Activated naive CD4-positive, alpha-beta T cell treated with anti-CD3 and anti-CD28 coated beads, Interleukin-2, amount 10 ng/mL, durations not matched to agents 7 days and 5 days (primary cell): ENCODE data around the gene CCDC141.
"Not testable (repeated sequence)": the region's sequence is repeated elsewhere in the genome, so short reads cannot be mapped to it uniquely, and the experiment has no call there.

Experiments
- CTCF ChIA-PET: fragments of 350-600 bp; sonication (Branson Sonifier 250); formaldehyde crosslinking; loops from one replicate; lab custom pipeline; 2021; ENCODE audit warnings: antibody characterized with exemption; lab: Charles Lee
- DNase-seq: peaks from one replicate; pipeline ENCODE4 v3.0.0-alpha.2; 2020
- H3K27ac Mint-ChIP-seq: one replicate; pipeline ENCODE4 v1.8.0; 2021; ENCODE audit warnings: mild to moderate bottlenecking, moderate library complexity, mixed read lengths
- H3K27me3 Mint-ChIP-seq: one replicate; pipeline ENCODE4 v1.8.0; 2021; ENCODE audit warnings: mild to moderate bottlenecking, mixed read lengths
- H3K36me3 Mint-ChIP-seq: one replicate; pipeline ENCODE4 v1.8.0; 2021; ENCODE audit warnings: mixed read lengths
- H3K4me1 Mint-ChIP-seq: one replicate; pipeline ENCODE4 v1.8.0; 2021; ENCODE audit warnings: mixed read lengths
- H3K4me3 Mint-ChIP-seq: one replicate; pipeline ENCODE4 v1.8.0; 2021; ENCODE audit warnings: mild to moderate bottlenecking, moderate library complexity, mixed read lengths
- H3K9me3 Mint-ChIP-seq: one replicate; pipeline ENCODE4 v1.8.0; 2021; ENCODE audit warnings: mixed read lengths

Gene CCDC141

DNA sequence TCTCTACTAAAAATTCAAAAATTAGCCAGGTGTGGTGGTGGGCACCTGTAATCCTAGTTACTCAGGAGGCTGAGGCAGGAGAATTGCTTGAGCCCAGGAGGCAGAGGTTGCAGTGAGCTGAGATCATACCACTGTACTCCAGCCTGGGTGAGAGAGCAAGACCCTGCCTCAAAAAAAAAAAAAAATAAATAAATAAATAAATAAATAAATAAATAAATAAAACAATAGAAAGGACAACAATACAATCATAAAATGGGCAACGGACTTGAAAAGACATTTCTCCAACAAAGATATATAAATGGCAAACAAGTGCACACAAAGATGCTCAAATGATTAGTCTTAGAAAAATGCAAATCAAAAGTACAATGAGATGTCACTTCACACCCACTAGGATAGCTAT is 60.5 kb downstream of the CCDC141 start:
- CTCF ChIA-PET, result interaction anchor here (0.6 kb wide), 1 partner anchor 945 kb away, joined by 3 read pairs; no protein-coding TSS in a partner anchor
- H3K36me3 Mint-ChIP-seq, result not testable (repeated sequence)

DNA sequence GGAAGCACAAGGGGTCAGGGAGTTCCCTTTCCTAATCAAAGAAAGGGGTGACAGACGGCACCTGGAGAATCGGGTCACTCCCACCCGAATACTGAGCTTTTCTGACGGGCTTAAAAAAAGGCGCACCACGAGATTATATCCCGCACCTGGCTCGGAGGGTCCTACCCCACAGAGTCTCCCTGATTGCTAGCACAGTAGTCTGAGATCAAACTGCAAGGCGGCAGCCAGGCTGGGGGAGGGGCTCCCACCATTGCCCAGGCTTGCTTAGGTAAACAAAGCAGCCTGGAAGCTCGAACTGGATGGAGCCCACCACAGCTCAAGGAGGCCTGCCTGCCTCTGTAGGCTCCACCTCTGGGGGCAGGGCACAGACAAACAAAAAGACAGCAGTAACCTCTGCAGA is 67.3 kb downstream of the CCDC141 start:
- H3K36me3 Mint-ChIP-seq, H3K27ac Mint-ChIP-seq, CTCF ChIA-PET, H3K4me1 Mint-ChIP-seq, H3K4me3 Mint-ChIP-seq, DNase-seq, H3K9me3 Mint-ChIP-seq, H3K27me3 Mint-ChIP-seq: not testable (repeated sequence)

More for the DNA sequence above, 60.5 kb downstream of the CCDC141 start:
- H3K4me1 Mint-ChIP-seq, DNase-seq, H3K9me3 Mint-ChIP-seq, H3K27me3 Mint-ChIP-seq, H3K4me3 Mint-ChIP-seq, H3K27ac Mint-ChIP-seq: not testable (repeated sequence)

- no peaks in the 10 kb centered on the region for H3K9me3 Mint-ChIP-seq
- no peak overlapping the region for H3K27ac Mint-ChIP-seq
- CTCF ChIA-PET, result interaction anchor here (0.9 to 1.4 kb wide), 3 partner anchors 39 to 149 kb away, joined by 3 to 5 read pairs (median 3); no protein-coding TSS in a partner anchor
These were observed 69.1 kb downstream of the CCDC141 start for GRCh38 chr2:178980815-178981214.

GRCh38 chr2:178978667-178979066 is 71.3 kb downstream of the CCDC141 start:
- H3K27ac Mint-ChIP-seq, result no peak overlapping the region
- H3K36me3 Mint-ChIP-seq, result no peaks in the 10 kb centered on the region
- CTCF ChIA-PET, result no interaction called here
- no peak overlapping the region for H3K4me3 Mint-ChIP-seq
- no peaks in the 10 kb centered on the region for H3K27me3 Mint-ChIP-seq
- no peaks in the 10 kb centered on the region for H3K4me1 Mint-ChIP-seq
- DNase-seq, result no peak
- no peaks in the 10 kb centered on the region for H3K9me3 Mint-ChIP-seq

More at GRCh38 chr2:178980815-178981214, 69.1 kb downstream of the CCDC141 start:
- H3K36me3 Mint-ChIP-seq, result no peaks in the 10 kb centered on the region
- H3K4me3 Mint-ChIP-seq, result no peak overlapping the region
- H3K4me1 Mint-ChIP-seq, result no peaks in the 10 kb centered on the region
- no peaks in the 10 kb centered on the region for H3K27me3 Mint-ChIP-seq
- no peak for DNase-seq

DNA sequence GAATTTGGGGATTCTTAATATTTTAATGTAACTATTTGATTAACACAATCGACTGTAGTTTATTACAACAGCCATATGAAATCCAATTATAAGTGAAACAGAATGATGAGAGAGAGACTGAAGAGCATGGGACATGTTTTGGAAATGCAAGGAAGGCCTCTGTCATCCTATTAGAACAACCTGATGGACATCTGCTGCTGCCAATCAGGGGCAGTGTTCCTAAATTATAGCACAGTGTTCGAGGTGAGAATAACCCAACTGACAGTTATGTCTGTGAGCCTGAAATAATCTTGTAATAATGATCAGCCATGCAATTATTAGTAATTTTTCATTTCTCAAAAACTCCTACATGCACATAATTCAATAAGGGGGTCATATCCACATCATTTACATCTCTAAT is 73.6 kb downstream of the CCDC141 start:
- CTCF ChIA-PET, result no interaction called here
- Mint-ChIP-seq H3K36me3 (no peaks in the 10 kb centered on the region), H3K4me3 (no peak overlapping the region), H3K27ac (no peak overlapping the region), H3K9me3 (no peaks in the 10 kb centered on the region), H3K27me3 (no peaks in the 10 kb centered on the region), H3K4me1 (no peaks in the 10 kb centered on the region)
- no peak for DNase-seq

DNA sequence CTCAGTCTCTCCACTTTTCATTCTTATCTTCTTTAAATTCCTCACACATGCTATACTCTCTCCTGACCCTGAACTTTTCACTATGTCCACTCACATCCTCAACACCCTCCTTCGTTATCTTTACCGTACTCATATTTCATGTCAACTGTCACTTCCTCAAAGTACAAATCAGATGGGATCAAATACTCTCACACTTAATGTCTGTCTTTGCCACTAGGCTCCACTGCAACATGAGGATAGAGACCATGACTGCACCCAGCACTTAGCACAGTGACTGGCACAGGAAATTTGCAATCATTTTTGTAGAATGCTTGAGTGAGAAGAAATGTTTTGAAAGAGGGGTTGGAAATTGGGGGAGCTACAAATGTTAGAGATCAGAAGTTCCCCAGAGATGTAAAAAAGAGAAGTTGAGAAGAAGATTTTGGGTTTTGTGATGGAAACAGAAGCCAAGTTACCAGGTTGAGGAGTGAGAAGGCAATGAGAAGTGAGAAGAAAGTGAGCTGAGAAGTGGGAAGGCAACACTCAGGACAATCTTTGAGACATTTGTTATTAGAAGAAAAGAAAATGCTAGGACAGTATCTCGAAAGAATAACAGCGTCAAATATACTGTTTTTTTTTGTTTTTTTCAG is 87.0 kb downstream of the CCDC141 start:
- no peak overlapping the region for H3K27ac Mint-ChIP-seq
- no peaks in the 10 kb centered on the region for H3K36me3 Mint-ChIP-seq
- H3K4me3 Mint-ChIP-seq, result no peak overlapping the region

DNA sequence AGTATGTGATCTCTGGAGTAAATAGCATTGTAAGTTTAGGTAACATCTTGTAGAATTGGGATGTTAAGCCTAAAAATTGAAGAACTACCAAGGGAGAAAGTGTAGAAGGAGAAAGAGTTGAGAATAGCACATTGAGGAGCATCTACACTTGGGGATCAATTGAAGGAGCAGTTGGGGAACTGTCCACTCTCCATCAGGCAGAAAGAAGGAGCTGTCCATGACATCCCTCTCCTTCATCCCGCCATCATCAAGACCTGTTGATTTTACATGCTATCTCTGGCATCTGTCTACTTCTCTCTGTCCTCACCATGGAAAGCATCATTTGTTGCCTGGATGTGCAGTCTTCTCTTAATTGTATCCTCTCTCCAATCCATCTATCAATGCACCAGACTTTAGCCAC is 87.8 kb downstream of the CCDC141 start:
- Mint-ChIP-seq H3K27ac (no peak overlapping the region), H3K4me1 (no peaks in the 10 kb centered on the region), H3K36me3 (no peaks in the 10 kb centered on the region), H3K4me3 (no peak overlapping the region), H3K27me3 (no peaks in the 10 kb centered on the region), H3K9me3 (no peaks in the 10 kb centered on the region)
- CTCF ChIA-PET, result no interaction called here
- no peak for DNase-seq

More for the DNA sequence above, 87.0 kb downstream of the CCDC141 start:
- CTCF ChIA-PET, result interaction anchor here (0.6 kb wide), 1 partner anchor 164 kb away, joined by 3 read pairs; no protein-coding TSS in a partner anchor
- H3K9me3 Mint-ChIP-seq, result no peaks in the 10 kb centered on the region
- no peaks in the 10 kb centered on the region for H3K4me1 Mint-ChIP-seq
- H3K27me3 Mint-ChIP-seq, result no peaks in the 10 kb centered on the region
- DNase-seq, result no peak

DNA sequence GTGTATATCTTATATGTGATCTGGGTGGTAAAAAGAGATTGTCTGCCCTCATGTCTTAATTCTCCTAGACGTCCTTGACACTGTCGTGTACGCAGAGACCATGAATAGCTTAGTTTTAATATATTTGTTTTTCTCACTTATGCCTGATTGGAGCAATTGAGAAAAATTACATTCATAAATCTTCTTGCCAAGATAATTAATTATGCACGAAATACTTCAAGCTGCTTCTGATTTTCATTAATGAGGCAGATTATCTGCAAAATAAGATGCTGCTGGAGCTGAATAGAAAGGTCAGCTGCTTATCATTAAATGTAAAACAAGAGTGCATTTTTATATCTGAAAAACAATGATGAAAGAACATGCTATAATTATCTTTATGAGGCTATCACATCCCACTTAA is 95.9 kb downstream of the CCDC141 start:
- H3K9me3 Mint-ChIP-seq, result no peaks in the 10 kb centered on the region
- DNase-seq, result no peak
- H3K27ac Mint-ChIP-seq, result no peak overlapping the region
- no peaks in the 10 kb centered on the region for H3K36me3 Mint-ChIP-seq
- H3K4me1 Mint-ChIP-seq, result no peaks in the 10 kb centered on the region
- H3K27me3 Mint-ChIP-seq, result no peaks in the 10 kb centered on the region
- H3K4me3 Mint-ChIP-seq, result no peak overlapping the region
- CTCF ChIA-PET, result no interaction called here

DNA sequence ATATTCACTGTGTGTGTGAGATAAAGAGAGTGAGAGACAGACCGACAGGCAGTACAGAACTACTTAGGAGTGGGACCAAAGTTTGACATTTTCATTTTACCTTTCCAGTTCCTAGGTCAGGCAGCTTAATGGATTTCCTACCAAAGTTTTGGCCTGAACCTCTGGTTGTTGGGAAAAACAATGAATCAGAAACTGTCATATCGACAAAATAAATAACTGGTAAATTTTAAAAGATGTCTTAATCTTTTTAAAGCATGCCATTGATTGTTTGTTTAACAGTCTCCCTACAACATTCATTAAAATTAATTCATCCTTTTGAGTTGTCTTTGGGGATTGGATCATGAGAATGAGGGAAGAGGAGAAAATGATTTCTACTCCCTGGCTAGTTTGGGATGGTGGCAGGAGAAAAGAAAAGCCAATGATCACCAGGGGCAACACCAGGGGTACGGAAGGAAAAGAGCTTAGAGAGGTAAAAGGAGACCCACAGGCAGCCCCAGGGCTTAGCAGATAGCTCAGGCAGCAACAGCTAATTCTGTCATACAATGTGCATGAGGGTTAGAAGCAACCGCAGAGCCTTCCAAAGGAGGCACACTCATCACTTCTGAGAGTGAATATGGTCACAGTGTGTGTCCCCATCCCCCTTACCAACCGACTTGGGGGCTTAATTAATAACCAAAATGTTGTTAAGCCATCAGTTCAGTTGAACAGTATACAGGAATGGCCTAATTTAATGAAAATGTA is 98.5 kb downstream of the CCDC141 start:
- Mint-ChIP-seq H3K4me3 (no peak overlapping the region), H3K9me3 (peaks cover 2% of the 10 kb centered on the region), H3K36me3 (peaks cover 3% of the 10 kb centered on the region), H3K27me3 (no peaks in the 10 kb centered on the region), H3K27ac (no peak overlapping the region), H3K4me1 (no peaks in the 10 kb centered on the region)
- no peak for DNase-seq
- CTCF ChIA-PET, result no interaction called here

GRCh38 chr2:178949584-178949983 is 100.4 kb downstream of the CCDC141 start:
- Mint-ChIP-seq H3K27me3 (no peaks in the 10 kb centered on the region), H3K4me3 (no peak overlapping the region), H3K4me1 (no peaks in the 10 kb centered on the region), H3K36me3 (peaks cover 3% of the 10 kb centered on the region), H3K27ac (no peak overlapping the region), H3K9me3 (peaks cover 2% of the 10 kb centered on the region)
- no peak for DNase-seq
- CTCF ChIA-PET, result no interaction called here

DNA sequence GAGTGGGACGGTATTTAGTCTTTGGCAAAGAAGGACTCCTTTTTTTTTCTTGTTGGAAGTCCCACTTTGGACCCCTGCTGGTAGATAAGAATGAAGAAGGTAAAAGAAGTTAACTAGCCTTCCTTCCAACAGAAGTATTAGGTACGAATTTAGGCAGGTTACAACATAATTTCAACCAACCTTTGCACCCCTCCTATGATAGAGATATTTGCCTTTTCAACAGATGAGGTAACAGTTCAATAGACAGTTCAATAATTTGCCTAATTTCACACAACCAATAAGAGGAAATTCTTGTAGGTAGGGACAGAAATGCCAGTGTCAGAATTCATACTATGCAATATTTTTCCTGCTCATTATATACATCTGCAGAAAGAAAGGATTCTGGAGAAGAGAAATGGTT is 100.8 kb downstream of the CCDC141 start:
- Mint-ChIP-seq H3K36me3 (peaks cover 3% of the 10 kb centered on the region), H3K4me3 (no peak overlapping the region), H3K27me3 (no peaks in the 10 kb centered on the region), H3K9me3 (peaks cover 2% of the 10 kb centered on the region), H3K4me1 (no peaks in the 10 kb centered on the region), H3K27ac (no peak overlapping the region)
- CTCF ChIA-PET, result interaction anchor here (1.0 kb wide), 1 partner anchor 8 kb away, joined by 4 read pairs; no protein-coding TSS in a partner anchor
- DNase-seq, result no peak

GRCh38 chr2:178947006-178947405 is 102.9 kb downstream of the CCDC141 start:
- peaks cover 4% of the 10 kb centered on the region for H3K36me3 Mint-ChIP-seq
- peaks cover 2% of the 10 kb centered on the region for H3K9me3 Mint-ChIP-seq
- no peaks in the 10 kb centered on the region for H3K27me3 Mint-ChIP-seq
- H3K4me1 Mint-ChIP-seq, result no peaks in the 10 kb centered on the region
- no peak overlapping the region for H3K27ac Mint-ChIP-seq
- no peak for DNase-seq
- no peak overlapping the region for H3K4me3 Mint-ChIP-seq
- CTCF ChIA-PET, result no interaction called here

DNA sequence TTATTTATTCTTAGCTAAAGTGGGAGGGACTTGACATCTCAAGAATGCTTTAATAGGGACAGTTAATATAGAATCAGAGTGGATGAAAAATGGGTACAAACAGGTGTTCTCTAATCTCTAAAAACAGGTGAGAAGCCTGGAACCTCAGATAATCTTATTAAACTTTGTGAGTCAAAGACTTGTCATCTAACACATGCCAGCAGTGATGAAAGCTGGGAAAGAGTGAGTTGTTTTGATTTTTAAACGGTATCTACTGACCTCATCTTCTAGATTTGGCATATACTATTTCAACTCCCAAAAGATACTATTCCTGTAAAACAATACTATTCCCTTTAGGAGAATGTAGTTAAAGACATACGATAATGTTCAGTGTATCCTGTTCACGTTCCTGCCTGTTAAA is 103.4 kb downstream of the CCDC141 start:
- DNase-seq, result no peak
- no peak overlapping the region for H3K27ac Mint-ChIP-seq
- CTCF ChIA-PET, result no interaction called here
- H3K9me3 Mint-ChIP-seq, result peaks cover 2% of the 10 kb centered on the region
- H3K27me3 Mint-ChIP-seq, result no peaks in the 10 kb centered on the region
- H3K36me3 Mint-ChIP-seq, result peaks cover 4% of the 10 kb centered on the region
- no peak overlapping the region for H3K4me3 Mint-ChIP-seq
- no peaks in the 10 kb centered on the region for H3K4me1 Mint-ChIP-seq

- no peak overlapping the region for H3K4me3 Mint-ChIP-seq
- no peak for DNase-seq
- CTCF ChIA-PET, result no interaction called here
- no peaks in the 10 kb centered on the region for H3K27me3 Mint-ChIP-seq
- H3K27ac Mint-ChIP-seq, result no peak overlapping the region
- peaks cover 4% of the 10 kb centered on the region for H3K36me3 Mint-ChIP-seq
- H3K9me3 Mint-ChIP-seq, result peaks cover 2% of the 10 kb centered on the region
- no peaks in the 10 kb centered on the region for H3K4me1 Mint-ChIP-seq
These were observed 106.2 kb downstream of the CCDC141 start for GRCh38 chr2:178943745-178944144.

DNA sequence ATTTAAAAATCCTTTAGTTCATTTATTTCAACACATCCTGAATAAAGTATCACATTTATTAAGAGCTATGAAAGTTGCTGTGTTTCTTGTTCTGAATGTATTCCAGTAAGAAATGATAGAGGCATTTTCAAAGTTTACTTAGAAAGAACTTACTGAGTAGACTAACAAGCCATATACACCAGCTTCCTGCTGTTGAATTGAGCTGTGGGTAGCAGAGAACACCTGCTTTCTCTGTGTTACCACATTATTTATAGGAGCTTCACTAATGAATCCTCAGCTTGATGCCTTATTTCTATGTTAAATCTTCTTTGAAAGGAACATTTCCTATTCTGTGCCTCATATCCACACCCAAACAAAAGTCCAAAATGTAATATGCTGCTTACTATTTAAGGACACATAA is 115.4 kb downstream of the CCDC141 start:
- H3K27ac Mint-ChIP-seq, result no peak overlapping the region

More for the DNA sequence above, 115.4 kb downstream of the CCDC141 start:
- DNase-seq, result no peak
- no peak overlapping the region for H3K4me3 Mint-ChIP-seq
- H3K9me3 Mint-ChIP-seq, result peaks cover 23% of the 10 kb centered on the region
- H3K36me3 Mint-ChIP-seq, result peaks cover 11% of the 10 kb centered on the region
- CTCF ChIA-PET, result no interaction called here
- H3K27me3 Mint-ChIP-seq, result no peaks in the 10 kb centered on the region
- H3K4me1 Mint-ChIP-seq, result no peaks in the 10 kb centered on the region
